ENCODE results near the gene IFI27L2.

DNA sequence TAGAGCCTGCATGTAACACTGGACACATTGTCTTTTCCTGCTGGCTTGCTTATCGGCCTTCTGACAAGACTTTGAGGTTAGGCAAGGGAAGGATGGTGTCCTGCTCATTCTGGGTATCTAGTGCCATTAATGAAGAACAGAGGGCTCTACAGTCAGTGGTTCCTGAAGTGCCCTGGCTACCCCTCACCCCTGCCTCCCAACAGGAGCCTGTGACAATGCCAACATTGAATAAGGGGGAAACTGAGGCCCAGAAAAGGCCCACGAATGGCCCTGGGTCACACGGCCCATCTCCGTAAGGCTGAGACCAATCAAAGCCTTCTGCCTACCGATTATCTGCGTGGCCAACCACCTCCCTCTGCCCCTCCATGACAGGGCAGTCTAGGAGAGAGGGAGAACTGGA, 2.1 kb downstream of the IFI27L2 start:
- TF ChIP-seq, protein P1, sequence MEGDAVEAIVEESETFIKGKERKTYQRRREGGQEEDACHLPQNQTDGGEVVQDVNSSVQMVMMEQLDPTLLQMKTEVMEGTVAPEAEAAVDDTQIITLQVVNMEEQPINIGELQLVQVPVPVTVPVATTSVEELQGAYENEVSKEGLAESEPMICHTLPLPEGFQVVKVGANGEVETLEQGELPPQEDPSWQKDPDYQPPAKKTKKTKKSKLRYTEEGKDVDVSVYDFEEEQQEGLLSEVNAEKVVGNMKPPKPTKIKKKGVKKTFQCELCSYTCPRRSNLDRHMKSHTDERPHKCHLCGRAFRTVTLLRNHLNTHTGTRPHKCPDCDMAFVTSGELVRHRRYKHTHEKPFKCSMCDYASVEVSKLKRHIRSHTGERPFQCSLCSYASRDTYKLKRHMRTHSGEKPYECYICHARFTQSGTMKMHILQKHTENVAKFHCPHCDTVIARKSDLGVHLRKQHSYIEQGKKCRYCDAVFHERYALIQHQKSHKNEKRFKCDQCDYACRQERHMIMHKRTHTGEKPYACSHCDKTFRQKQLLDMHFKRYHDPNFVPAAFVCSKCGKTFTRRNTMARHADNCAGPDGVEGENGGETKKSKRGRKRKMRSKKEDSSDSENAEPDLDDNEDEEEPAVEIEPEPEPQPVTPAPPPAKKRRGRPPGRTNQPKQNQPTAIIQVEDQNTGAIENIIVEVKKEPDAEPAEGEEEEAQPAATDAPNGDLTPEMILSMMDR (IDR thresholded peaks at IDR 0.05): no peak
- TF ChIP-seq POLR2A (IDR thresholded peaks at IDR 0.05): no peak
